NCI-H1694 treated with DMSO at 0.1 percent for 48 hours (cell line): Measurements from ENCODE around the gene THSD7A.
"Not testable (repeated sequence)": the region's sequence is repeated elsewhere in the genome, so short reads cannot be mapped to it uniquely, and the experiment has no call there.

Experiments used
- DNase-seq: peaks from one replicate; lab custom pipeline; 2025; lab: John Stamatoyannopoulos, UW

Gene THSD7A

DNA sequence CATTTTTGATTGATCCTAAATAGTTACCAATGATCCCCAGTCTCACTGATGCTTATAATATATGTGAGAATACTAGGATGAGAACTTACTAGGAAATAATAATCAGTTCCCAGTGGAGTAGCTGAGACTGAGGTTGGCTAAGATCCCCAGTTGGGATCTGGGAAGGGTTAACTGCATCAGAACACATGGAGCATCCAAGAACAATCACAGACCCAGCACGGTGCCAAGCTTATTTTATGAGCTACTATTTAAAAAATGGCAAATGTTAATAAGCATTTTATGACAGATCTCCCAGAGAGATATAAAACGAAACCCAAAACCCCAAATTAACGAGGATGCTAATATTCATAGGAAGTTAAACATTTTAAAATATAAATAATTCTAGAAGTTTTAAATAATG is 379.5 kb downstream of the THSD7A start:
- no peak for DNase-seq

DNA sequence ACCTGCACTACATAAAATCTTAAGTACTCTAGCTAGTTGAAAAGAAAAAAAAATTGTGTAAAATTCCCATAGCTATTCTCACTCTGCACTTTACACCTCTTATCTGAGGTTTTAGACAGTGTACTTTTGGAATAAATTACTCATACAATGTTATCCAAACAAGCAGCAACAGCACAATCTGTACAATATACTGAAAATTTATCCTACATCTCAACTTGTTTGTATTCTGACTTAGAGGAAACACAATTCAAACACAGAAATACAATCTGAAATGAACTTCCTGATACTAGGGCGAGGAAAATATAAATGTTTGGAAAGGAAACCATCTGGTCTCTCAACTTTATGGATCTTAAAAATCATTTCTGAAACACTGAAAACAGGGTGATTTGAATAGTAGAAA is 381.7 kb downstream of the THSD7A start:
- DNase-seq, result no peak

DNA sequence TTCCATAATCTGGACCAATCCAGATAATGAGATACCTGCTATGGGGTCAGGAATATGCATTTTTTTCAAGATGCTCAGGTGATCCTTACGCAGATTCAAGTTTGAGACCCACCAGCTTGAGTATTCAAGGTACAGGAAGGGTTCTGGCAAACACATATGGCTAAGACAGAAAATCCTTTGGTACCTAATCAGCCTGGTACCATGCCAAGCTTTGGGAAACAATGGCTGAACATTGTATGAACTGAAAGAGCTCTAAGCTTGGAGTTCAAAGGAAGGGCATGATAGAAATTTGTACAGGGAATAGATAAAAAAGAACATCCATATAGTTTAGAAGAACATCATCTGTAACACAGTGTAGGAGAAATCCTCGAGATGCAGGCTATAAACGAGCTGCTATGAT is 382.7 kb downstream of the THSD7A start:
- DNase-seq, result no peak

DNA sequence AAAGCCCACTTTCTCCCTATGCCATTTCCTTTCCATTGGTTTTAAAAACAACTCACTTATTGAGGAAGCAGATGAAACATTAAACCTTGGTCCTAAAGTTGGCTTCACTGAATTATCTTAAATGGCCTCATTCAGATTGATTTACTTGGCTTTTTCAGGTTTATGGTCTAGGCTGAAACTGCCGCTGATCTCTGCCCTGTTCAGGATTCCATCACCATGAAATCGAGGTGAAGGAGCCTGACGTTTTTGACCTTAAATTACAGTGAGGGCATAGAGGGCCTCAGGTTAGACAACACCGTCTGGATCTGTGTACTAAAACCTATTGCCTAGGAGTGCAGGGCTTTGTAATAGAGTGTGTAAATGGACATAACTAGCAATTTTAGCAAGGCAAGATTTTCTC is 383.7 kb downstream of the THSD7A start:
- DNase-seq, result no peak

DNA sequence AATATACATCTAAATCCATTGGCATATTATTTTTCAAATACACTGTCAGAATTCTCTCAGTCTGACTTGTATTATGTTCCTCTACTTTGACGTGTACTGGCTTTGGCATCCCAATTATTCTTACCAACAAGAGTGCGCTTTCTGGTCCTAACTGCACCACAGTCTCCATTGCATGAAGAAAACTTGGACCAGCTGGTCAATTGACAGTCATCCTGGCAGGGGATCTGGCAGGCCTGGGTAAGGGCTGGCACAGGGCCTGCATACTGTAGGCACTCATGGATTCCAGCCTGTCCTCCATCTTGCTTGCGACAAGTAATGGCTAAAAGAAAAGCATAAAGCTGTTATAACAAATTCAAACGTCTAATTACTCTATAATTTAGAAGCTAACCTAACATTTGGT is 384.9 kb downstream of the THSD7A start:
- DNase-seq, result no peak

DNA sequence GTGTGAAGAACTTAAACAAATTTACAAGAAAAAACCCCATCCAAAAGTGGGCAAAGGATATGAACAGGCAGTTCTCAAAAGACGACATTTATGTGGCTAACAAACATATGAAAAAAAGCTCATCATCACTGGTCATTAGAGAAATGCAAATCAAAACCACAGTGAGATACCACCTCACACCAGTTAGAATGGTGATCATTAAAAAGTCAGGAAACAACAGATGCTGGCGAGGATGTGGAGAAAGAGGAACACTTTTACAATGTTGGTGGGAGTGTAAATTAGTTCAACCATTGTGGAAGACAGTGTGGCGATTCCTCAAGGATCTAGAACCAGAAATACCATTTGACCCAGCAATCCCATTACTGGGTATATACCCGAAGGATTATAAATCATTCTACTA is 388.1 kb downstream of the THSD7A start:
- DNase-seq, result not testable (repeated sequence)

DNA sequence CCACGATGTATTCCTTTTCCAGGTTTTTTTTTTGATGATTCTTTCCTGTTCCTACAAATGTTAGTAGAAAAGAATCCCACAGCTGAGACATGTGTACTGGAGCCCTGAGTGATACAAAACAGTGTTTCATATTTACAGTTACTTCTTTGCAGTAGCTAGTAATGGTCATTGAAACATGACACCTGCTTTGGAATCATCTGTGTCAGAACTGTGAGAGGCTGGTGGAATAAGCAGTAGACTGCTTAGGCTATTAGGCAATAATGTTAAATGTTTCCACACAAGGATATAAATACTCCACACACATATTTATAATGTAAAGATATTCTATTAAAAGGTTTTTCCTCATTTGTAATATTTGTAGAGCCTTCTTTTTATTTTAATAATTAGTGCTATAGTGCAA is 394.0 kb downstream of the THSD7A start:
- no peak for DNase-seq

DNA sequence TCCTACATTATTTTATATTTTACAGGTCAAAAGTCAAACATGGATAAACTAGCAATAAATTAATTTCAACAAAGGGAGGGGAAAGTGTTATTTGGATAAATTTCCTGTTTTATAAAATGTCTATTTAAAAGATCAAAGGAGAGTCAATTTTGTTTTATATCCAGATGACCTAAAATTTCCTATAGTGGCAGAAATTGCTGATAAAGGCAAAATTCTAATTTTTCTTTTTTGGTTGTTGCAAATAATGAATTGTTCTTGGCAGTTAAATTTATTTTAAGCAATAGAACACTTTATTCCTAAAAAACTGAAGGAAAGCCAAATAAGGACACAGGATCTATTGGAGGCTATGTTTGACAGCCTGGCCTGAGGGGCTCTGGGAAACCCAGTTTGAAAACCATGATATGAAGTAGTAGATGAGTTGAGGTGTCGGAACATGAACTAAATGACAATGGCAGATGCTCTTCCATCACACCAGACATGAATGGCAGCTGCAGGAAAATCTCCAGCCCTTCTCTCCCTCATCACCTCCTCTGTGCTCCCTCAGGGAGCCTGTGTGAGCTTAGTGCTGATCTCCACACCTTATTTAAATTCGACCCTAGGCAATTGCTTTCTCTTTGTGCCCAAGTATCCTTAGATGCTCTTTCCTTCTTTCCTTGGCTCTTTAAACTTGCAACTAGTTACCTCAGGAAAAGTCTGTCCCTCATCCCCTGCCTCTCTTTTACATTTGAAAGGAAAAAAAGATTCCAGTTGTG is 395.0 kb downstream of the THSD7A start:
- DNase-seq, result no peak

DNA sequence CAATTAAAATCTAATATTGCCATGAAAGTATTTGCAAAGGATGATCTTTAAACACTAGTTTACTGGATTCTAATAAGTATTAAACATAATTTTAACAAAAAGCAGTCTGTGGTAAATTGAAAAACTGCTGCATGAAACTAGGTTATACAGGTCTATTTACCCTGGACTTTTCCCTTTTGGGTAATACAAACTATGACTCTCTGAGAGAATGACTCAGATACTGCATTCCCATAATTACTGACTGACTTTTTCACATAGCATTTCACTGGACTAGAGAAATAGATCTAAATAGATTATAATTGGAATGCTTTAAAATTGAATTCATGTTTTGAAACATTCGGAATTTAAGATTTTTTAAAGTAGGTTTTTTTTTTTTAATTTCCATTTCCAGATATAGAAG is 395.7 kb downstream of the THSD7A start:
- DNase-seq, result no peak

DNA sequence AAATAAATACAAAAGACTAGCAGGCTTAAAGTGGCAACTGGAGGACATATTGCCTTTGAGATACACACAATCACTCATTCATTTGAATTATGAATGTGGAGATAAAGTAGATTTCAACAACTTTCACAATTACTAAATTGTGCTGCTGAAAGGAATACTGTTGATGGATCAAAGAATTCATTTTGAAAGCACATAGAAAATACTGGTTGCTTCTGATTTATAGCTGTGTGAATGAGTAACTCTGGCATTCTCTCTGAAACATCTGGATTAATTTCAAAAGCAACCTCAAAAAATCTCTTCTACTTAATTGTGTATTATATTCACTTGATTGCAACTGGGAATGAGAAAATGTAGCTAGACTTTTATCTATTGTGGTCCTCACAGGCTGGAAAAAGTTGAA is 397.6 kb downstream of the THSD7A start:
- no peak for DNase-seq

DNA sequence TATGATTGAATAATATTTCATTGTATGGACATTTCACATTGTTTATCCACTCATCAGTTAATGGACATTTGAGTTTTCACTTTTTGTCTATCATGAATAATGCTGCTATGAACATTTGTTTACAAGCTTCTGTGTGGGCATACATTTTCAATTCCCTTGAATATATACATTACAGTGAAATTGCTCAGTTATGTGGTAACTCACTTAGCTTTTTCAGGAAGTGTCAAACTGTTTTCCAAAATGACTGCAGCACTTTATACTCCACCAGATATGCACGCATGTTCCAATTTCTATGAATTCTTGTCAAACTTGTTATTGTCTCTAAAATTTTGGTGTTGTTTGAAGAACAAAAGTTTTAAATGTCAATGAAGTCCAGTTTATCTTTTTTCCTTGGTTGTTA is 401.2 kb downstream of the THSD7A start:
- no peak for DNase-seq

DNA sequence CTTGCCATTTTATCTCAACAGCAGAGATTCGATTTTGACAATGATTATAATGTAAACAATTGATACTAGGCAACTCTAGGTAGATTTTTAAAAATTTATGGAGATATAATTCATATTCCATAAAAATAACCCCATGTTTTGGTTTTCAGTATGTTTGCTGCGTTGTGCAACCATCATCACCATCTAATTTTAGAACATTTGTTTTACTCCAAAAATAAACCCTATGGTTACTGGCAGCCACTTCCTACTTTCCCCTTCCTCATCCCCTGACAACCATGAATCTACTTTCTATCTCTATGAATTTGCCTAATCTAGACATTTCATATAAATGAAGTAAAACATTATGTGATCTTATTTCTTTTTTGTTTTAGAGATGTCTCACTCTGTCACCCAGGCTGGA is 401.9 kb downstream of the THSD7A start:
- DNase-seq, result no peak

DNA sequence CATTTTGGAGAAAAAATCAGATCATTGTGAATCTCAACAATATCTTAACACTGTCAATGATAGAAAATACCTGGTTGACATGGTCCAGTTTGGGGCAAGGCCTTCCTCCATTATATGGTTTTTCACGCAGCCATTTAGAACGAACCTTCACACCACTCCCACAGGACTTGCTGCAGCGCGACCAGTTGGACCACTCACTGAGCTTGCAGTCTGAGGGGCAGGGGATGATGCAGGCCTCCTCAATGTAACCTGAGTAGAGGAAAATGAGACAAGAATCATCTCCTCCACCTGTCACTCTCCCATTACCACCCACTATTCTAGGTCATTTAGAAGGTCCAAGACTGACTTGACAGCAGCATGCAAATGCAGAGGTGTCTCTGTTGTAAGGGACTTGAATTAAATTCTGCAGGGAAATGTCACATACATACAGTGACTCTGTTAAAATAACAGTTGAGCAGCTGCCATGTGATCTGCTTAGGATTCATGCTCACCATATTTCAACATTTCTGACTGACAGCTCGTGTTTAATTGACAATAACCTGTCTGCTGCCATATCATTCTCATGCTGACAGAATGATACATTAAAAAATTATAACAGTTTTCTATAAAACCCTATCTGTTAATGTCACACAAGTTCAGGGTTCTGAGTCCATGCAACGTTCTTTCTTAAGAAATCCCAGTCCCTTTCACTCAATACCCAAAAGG is 403.0 kb downstream of the THSD7A start:
- DNase-seq, result no peak

DNA sequence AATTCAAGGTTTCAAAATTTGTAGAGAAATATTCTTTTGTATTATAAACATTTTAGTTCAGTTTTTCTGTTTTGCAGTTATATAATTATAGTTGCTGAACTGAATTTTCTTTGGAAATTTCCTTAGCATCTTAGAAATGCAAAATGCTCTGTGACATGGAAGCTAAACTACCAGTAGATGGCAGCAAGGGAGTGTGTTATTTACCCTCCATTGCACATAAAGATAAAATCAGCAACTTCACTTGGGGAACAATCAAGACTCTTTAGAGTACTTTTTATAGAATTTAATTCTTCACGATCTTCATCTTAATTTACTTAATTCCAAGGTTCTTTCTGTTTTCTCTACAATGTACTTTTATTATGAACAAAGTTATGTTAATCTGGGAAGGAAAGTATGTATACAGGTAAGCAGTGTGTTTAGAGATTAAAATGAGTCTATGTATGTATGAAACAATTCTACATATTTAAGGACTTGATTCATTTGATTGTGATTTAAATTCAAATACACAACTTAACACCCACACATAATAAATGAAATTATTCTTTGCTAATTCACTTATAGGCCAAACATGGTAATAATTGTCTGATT is 404.2 kb downstream of the THSD7A start:
- DNase-seq, result peak; percentile 62

DNA sequence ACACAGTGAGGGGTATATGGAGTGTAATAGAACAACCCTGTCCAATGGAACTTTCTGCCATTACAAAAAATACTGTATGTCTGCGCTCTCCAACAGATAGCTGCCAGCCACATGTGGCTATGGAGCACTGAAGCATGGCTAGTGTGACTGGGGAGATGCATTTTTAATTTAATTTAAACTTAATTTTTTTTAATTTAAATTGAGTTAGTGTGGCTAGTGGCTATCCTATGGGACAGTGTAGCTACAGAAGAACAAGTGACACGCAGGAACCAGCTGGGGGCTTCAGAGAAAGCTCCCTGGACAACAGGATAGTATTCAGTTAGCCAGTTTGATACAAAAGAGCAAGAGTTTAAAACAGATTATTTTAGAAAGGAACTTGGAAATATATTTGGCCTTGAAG is 408.0 kb downstream of the THSD7A start:
- DNase-seq, result no peak

DNA sequence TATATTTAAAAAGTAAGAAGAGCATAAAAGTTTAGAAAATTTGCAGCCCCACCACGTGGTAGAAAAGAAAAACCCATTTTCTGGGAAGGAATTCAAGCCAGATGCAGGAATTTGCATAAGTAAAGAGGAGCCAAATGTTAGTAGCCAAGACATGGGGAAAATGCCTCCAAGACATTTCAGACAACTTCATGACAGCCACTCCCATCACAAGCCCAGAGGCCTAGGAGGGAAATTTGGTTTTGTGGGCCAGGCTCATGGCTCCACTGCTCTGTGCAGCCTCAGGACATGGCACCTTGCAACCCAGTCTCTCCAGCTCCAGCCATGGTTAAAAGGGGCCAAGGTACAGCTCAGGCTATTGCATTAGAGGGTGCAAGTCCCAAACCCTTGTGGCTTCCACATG is 411.9 kb downstream of the THSD7A start:
- DNase-seq, result no peak

DNA sequence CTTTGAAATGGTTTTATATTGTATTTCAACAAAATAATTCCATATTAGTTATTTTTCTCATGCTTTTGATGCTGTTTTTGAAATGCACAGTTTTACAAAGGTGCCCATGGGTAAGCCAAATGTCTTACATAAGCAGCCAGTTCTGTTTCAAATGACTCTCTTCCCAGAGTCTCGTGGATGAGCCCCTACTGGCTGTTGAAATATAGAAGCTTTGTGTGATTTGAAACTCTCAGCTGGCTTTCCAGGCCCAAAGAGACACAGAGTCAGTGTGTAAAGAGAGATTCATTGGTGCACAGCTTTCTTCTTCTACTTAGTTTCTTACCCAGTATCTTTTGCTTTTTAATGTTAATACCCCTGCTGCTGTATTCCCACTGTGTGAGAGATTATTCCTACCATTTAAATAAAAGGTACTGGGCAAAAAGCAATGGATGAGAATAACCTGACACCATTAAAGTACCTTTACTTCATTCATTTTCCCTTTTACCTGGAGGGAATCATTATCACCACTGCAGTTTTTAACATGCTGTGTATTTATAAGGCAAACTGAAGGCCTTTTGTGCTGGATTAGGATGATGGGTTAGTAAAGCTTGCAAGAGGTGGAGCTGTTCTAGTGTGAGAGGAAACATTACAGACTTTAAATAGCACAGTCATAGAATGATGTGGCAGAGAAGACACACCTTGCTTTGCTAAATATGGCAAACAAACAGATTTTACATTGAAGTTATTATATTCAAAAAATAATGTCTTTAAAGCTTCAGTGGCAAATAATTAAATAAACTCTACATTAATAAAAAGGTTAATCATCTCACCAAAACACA is 415.1 kb downstream of the THSD7A start:
- DNase-seq, result no peak

DNA sequence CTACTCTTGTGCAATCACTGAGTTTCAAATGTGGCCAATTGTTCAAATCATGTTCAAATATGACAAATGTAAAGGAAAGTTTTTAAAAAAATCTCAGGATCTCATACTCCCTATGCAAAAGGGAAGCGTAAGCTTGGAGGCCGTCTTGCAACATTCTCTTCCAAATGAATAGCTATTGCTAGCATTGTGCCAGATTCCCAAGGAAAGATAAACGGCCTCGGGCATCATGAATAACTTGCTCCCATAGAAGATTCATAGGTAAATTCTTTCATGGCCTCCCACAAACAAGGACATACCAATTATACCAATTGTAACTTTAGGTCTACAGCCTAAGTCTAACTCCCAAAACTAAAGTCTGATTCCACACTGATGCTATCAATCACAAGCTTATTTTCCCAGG is 416.9 kb downstream of the THSD7A start:
- DNase-seq, result no peak

DNA sequence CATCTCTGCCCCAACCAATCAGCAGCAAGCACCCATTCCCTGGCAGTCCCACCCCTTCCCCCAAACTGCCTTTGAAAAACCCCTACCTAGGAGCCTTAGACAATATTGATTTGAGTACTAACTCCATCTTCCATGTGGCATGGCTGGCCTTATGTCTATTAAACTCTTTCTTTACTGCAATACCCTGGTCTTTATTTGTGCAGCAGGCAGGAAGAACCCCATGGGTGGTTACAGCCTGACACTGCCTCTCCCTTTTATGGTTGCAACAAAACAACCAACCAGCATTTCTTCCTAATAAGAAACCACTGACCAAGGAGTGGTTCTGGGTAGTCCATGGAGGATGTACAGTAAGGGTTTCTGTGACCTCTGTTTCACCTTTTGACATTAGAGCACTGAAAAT is 418.1 kb downstream of the THSD7A start:
- no peak for DNase-seq

DNA sequence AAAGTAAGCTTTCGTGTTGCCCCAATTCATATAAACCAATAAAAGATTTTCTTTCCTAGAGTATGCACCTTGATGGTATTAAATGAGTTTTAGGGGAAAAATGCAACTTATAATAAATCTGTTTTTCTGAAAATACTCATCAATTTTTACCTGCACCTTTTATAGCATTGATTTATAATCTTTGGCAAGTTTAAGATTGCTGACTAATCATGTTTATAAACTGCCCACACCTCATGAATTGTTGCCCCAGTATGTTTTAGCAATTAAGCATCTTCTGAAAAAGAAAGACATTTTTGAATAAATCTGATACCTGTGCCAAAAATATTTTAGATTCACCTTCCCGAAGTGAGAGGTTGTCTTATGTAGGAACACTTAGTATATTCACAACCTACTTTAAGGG is 420.0 kb downstream of the THSD7A start:
- no peak for DNase-seq

DNA sequence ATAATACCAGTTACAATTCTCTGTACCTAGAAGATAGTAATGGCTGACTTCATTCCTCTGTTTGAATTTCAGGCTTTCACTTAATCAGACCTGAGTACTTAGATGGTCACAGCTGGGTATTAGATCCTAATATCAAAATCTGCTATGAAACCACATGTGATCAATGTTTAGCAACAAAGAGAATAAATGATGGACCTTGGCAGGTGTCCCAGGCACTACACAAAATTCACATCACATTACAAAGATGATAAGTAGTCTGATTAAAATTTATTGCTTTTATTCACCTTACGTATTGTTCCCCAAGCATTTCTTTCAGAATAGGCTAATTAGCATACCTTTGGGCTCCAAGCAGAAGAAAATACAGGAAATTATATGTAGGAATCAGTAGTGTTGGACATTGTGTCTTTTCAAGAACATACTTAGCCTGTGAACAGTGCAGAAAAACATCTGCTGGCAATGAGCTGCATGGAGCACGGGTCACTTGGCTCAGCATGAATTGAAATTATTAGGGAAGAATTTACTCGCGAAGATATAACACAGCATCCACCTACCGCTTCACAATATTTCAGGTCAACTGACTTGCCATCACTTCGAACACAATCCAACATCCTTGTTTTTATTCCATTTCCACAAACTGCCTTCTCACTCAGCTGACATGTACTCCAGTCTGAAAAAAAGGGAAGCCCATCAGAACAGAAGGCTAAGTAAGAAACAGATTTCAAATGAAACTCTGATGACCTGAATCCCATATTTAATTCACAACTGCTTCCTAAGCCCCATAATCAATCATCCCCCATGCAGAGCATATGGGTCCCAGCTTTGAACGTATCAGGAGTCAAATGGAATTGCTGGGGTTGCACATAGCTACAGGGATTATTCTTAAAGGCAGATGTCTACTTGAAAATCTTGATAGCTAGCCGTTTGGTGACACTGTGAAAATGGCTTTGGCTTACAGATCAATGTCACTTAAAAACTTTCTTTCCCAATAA is 421.0 kb downstream of the THSD7A start:
- DNase-seq, result no peak
